ENCODE data around the gene HES7. TPM values are rescaled to one million over a fixed set of nuclear protein-coding genes. Genes with fewer than 3 reads are reported as not detected.

The HES7 gene
- total RNA-seq, result not detected in 2 replicates

GRCh38 chr17:8123695-8124349, at the start of gene HES7:
Gene HES7 (minus strand): TSS chr17:8124106. CDS start chr17:8124084, 22 bp downstream.

GRCh38 chr17:8162233-8162996, 38.5 kb upstream of the HES7 start, which contains the start of gene VAMP2:
Gene VAMP2 (minus strand): TSS chr17:8162948. CDS start chr17:8162879, 69 bp downstream.

GRCh38 chr17:8152112-8152775, 28.3 kb upstream of the HES7 start, which contains the start of gene PER1:
Gene PER1 (minus strand): TSS chr17:8152404. CDS start chr17:8150706, 1,698 bp downstream.

GRCh38 chr17:8117980-8118768, 5.7 kb downstream of the HES7 start, which contains the start of gene ALOXE3:
Gene ALOXE3 (minus strand): TSS chr17:8118514. CDS start chr17:8117990, 524 bp downstream.

GRCh38 chr17:8087075-8087951, 36.6 kb downstream of the HES7 start, which contains the start of gene ALOX12B:
Gene ALOX12B (minus strand): TSS chr17:8087716. CDS start chr17:8087442, 274 bp downstream.

Other genes starting within 250 kb of the HES7 start
- 56.3 and 66.2 TPM in 2 replicates for gene CHD3, start 235.3 kb downstream of the HES7 start, total RNA-seq
- 1.1 and 2.6 TPM in 2 replicates for gene RNF227, start 207.8 kb downstream of the HES7 start, total RNA-seq
- 0.44 and 1.9 TPM in 2 replicates for gene KCNAB3, start 194.2 kb downstream of the HES7 start, total RNA-seq
- 48.2 and 48.4 TPM in 2 replicates for gene TRAPPC1, start 192.2 kb downstream of the HES7 start, total RNA-seq
- 9.9 and 12.3 TPM in 2 replicates for gene CNTROB, start 191.9 kb downstream of the HES7 start, total RNA-seq
- gene GUCY2D, start 121.5 kb downstream of the HES7 start, total RNA-seq, result not detected in 2 replicates
- 0.50 and 0.83 TPM in 2 replicates for gene ALOX15B, start 85.0 kb downstream of the HES7 start, total RNA-seq
- not detected in 2 replicates for gene ALOX12B, start 36.4 kb downstream of the HES7 start, total RNA-seq
- gene ALOXE3, start 5.6 kb downstream of the HES7 start, total RNA-seq, result not detected in 2 replicates
- gene PER1, start 28.3 kb upstream of the HES7 start, total RNA-seq, result 36.7 and 48.5 TPM in 2 replicates
- 5.6 and 7.8 TPM in 2 replicates for gene VAMP2, start 38.8 kb upstream of the HES7 start, total RNA-seq
- 12.4 and 22.3 TPM in 2 replicates for gene TMEM107, start 52.3 kb upstream of the HES7 start, total RNA-seq
- gene BORCS6, start 66.1 kb upstream of the HES7 start, total RNA-seq, result 5.5 and 7.9 TPM in 2 replicates
- 1.5 and 1.6 TPM in 2 replicates for gene AURKB, start 86.5 kb upstream of the HES7 start, total RNA-seq
- 3.6 and 8.3 TPM in 2 replicates for gene CTC1, start 124.0 kb upstream of the HES7 start, total RNA-seq
- 12.5 and 13.7 TPM in 2 replicates for gene PFAS, start 125.2 kb upstream of the HES7 start, total RNA-seq
- 11.8 and 17.4 TPM in 2 replicates for gene RANGRF, start 164.6 kb upstream of the HES7 start, total RNA-seq
- gene SLC25A35, start 171.3 kb upstream of the HES7 start, total RNA-seq, result 0.73 and 3.0 TPM in 2 replicates
- gene ARHGEF15, start 186.1 kb upstream of the HES7 start, total RNA-seq, result 0.68 and 1.2 TPM in 2 replicates
- gene ODF4, start 215.7 kb upstream of the HES7 start, total RNA-seq, result not detected in 2 replicates

Measured in cardiac ventricle fibroblast (primary cell).